NT2/D1 (cell line): ENCODE measurements around the gene LENG8.

Experiments used
- DNase-seq: peaks from one replicate; pipeline ENCODE4 v3.0.0-alpha.2; 2011; ENCODE audit warnings: low read depth, low spot score
- H3K27me3 ChIP-seq: 2 replicates; pipeline ENCODE4 v1.6.0; 2011; ENCODE audit warnings: mild to moderate bottlenecking; ENCODE audit not compliant: insufficient read length, insufficient read depth
- H3K36me3 ChIP-seq: 2 replicates; pipeline ENCODE4 v1.6.1; 2011; ENCODE audit warnings: mild to moderate bottlenecking, low read length, mixed read lengths; ENCODE audit not compliant: insufficient read depth, insufficient read length
- H3K4me1 ChIP-seq: 2 replicates; pipeline ENCODE4 v1.5.1; 2011; ENCODE audit not compliant: insufficient read depth, insufficient read length
- H3K4me3 ChIP-seq: 2 replicates; pipeline ENCODE4 v1.5.1; 2011; ENCODE audit warnings: low read depth; ENCODE audit not compliant: insufficient read length
- H3K9ac ChIP-seq: 2 replicates; pipeline ENCODE4 v1.6.0; 2011; ENCODE audit warnings: low read depth; ENCODE audit not compliant: insufficient read length
- H3K9me3 ChIP-seq: 2 replicates; pipeline ENCODE4 v1.5.1; 2011; ENCODE audit warnings: mild to moderate bottlenecking, low read length; ENCODE audit not compliant: insufficient read depth
- SUZ12 ChIP-seq: IDR thresholded peaks from 2 replicates; pipeline ENCODE4 v1.6.1; 2011; ENCODE audit not compliant: insufficient read length, insufficient read depth; ENCODE audit errors: extremely low read depth
- YY1 ChIP-seq: IDR thresholded peaks from 2 replicates; pipeline ENCODE4 v1.6.1; 2011; ENCODE audit not compliant: insufficient read length, insufficient read depth
- ZNF274 ChIP-seq: IDR thresholded peaks from 2 replicates; pipeline ENCODE4 v1.6.1; 2011; ENCODE audit warnings: mild to moderate bottlenecking, low read depth, low read length

The LENG8 gene

DNA sequence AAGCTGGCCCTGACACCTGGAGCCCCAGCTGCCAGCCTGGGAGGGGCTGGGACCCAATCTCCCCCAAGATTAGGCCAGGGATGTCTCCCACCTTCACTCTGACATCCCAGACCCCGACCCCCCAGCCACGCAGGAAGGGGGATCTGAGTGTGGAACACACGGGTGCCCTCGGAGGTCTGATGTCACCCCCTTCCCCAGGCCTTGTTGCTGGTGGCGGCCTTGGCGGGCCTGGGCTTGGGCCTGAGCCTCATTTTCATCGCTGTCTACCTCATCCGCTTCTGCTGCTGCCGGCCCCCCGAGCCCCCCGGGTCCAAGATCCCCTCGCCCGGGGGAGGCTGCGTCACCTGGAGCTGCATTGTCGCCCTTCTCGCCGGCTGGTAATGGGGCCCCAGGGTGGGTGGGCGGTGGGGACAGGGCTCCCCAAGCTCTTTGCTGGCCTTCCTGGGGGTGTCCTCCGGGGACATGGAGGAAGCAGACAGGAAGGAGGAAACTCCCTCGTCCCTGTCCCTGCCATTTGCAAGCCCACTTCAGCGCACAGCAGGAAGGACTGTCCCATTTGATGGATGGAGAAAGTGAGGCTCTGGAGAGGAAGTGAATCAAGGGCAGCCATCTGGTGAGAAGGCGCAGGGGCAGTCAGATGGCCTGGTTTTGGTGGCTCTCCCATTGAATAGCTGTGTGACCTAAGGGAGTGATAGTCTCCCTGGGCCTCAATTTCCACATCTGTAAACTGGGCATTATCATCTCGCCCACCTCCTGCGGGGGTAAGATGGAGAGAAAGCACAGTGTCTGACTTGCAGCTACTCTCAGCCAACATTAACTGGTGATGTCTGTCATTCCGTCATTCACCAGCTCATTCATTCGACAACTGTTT is 29.8 kb upstream of the LENG8 start:
- DNase-seq = no peak
- TF ChIP-seq YY1 = no peak
- TF ChIP-seq ZNF274 = no peak
- TF ChIP-seq SUZ12 = no peak
- H3K27me3 ChIP-seq = peaks cover 36% of the 10 kb centered on the region
- H3K4me1 ChIP-seq = peaks cover 19% of the 10 kb centered on the region
- no peaks in the 10 kb centered on the region for H3K36me3 ChIP-seq
- H3K4me3 ChIP-seq = no peak overlapping the region
- H3K9me3 ChIP-seq = peaks cover 9% of the 10 kb centered on the region; the same call in 1 of the 2 replicates
- H3K9ac ChIP-seq = peak overlapping the region; percentile 11

DNA sequence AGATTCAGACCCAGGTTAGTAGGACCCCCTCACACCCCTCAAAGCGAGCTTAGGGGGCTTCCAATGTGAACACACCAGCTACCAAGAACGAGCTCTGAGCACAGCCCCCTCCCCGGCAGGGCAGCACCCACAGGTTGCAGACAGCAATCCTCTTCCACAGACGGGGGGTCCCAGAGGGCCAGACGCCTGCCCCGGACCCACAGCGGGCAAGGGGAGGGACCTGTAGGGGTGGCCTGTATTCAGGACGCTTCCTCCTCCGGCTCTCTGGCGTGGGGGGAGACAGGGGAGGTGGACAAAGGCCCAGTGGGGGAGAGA is 29.0 kb upstream of the LENG8 start:
- 0 out of 2 replicates have a peak, but pooled peaks cover under 1% of the 10 kb centered on the region for H3K9me3 ChIP-seq
- DNase-seq = no peak
- peak overlapping the region; percentile 75 for H3K9ac ChIP-seq
- TF ChIP-seq ZNF274 = no peak
- TF ChIP-seq SUZ12 = no peak
- TF ChIP-seq YY1 = no peak
- H3K36me3 ChIP-seq = no peaks in the 10 kb centered on the region
- H3K4me3 ChIP-seq = peak overlapping the region; percentile 15
- peaks cover 19% of the 10 kb centered on the region for H3K4me1 ChIP-seq
- peaks cover 29% of the 10 kb centered on the region for H3K27me3 ChIP-seq

DNA sequence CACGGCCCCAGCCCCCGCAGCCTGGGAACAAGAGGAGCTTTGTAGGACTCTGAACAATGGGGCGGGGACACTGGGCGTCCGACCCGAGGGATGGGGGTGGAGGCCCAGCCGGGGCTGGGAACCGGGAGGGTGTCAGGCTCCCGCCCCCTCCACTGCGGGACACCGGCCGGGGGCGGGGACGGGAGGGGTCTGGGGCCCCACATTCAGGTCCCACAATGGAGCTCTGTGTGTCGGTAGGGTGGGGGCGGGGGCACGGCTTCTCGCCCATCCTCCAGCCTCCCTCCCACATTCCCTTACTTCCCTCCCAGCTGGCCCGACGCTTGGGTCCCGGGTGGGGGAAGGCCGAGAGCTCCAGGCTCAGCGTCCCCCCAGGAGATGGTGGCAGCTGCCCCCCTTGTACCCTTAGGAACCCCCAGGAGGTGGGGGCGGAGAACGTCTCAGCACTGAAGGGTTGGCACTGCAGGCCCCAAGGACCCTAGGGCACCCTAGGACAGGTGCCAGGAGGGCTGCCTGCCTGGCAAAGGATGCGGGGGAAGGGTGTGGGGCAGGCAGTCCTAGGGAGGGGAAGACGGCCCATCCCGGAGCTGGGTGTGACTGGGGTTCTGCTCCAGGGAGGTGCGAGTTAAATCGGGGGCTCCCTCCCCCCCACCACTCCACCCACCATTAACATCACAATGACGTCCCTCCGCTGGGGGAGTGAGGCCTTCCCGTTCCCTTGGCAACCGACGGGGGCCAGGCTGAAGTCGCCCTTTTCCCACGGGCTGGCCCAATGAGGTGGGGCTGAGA is 28.4 kb upstream of the LENG8 start:
- H3K36me3 ChIP-seq = no peaks in the 10 kb centered on the region
- TF ChIP-seq YY1 = no peak
- TF ChIP-seq SUZ12 = no peak
- peak overlapping the region; percentile 46 for H3K9ac ChIP-seq
- H3K4me1 ChIP-seq = peaks cover 19% of the 10 kb centered on the region
- H3K4me3 ChIP-seq = peak overlapping the region; percentile 44
- H3K9me3 ChIP-seq = no peaks in the 10 kb centered on the region
- peak; percentile 91 for DNase-seq
- peaks cover 26% of the 10 kb centered on the region for H3K27me3 ChIP-seq

DNA sequence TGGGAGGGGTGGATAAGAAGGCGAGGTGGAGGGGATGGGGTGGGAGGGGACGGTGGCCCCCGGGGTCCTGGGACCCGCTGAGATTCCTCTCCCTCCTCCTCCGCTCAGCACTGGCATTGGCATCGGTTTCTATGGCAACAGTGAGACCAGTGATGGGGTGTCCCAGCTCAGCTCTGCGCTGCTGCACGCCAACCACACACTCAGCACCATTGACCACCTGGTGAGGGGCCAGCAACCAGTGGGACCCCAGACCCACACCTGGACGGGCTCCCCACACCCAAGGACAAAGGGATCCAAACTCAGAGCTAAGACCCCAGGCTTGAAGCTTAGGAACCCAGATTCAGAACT is 27.9 kb upstream of the LENG8 start:
- H3K4me3 ChIP-seq = peak overlapping the region; percentile 15

DNA sequence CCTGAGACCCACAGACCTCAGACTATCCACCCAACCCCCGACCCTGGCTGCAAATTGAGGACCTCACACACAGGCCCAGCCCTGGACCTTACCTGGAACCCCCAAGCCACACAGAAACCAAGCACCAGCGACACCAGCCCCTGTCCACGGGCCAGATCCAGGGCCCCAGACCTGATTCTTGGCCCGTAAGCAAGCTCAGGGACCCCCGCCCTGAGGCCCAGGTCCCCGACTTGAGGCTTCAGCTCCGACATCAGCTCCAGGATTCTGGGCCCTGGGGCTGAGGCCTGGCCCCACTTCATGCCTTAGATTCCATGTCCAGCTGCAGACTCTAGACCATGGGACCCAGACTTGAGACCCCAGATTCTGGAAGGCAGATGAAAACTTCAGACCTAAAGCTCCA is 27.5 kb upstream of the LENG8 start:
- no peak for DNase-seq
- TF ChIP-seq SUZ12 = no peak
- no peak for TF ChIP-seq YY1
- TF ChIP-seq ZNF274 = no peak
- peak overlapping the region; percentile 42 for H3K9ac ChIP-seq
- H3K9me3 ChIP-seq = no peaks in the 10 kb centered on the region
- peaks cover 16% of the 10 kb centered on the region for H3K27me3 ChIP-seq
- H3K4me3 ChIP-seq = peak overlapping the region; percentile 15
- H3K4me1 ChIP-seq = peaks cover 25% of the 10 kb centered on the region
- H3K36me3 ChIP-seq = no peaks in the 10 kb centered on the region

More for the DNA sequence above, 27.9 kb upstream of the LENG8 start:
- no peak for DNase-seq
- Histone ChIP-seq H3K9me3 (no peaks in the 10 kb centered on the region), H3K9ac (peak overlapping the region; percentile 50), H3K27me3 (peaks cover 20% of the 10 kb centered on the region), H3K36me3 (no peaks in the 10 kb centered on the region), H3K4me1 (peaks cover 21% of the 10 kb centered on the region)
- TF ChIP-seq ZNF274 (no peak), SUZ12 (no peak), YY1 (no peak)

DNA sequence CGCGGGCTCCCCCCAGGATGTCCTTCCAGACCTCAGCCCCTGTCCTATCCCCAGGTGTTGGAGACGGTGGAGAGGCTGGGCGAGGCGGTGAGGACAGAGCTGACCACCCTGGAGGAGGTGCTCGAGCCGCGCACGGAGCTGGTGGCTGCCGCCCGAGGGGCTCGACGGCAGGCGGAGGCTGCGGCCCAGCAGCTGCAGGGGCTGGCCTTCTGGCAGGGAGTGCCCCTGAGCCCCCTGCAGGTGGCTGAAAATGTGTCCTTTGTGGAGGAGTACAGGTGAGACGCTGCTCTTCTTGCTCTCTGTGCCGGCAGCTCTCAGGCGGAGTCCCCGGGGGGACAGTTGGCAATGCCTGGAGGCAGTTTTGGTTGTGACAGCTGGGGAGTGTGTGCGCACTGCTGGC is 26.9 kb upstream of the LENG8 start:
- no peak for DNase-seq
- peaks cover 10% of the 10 kb centered on the region for H3K27me3 ChIP-seq
- H3K9me3 ChIP-seq = no peaks in the 10 kb centered on the region
- H3K9ac ChIP-seq = peak overlapping the region; percentile 42
- peaks cover 23% of the 10 kb centered on the region for H3K4me1 ChIP-seq
- no peaks in the 10 kb centered on the region for H3K36me3 ChIP-seq
- no peak overlapping the region for H3K4me3 ChIP-seq
- TF ChIP-seq ZNF274 (no peak), YY1 (no peak)

DNA sequence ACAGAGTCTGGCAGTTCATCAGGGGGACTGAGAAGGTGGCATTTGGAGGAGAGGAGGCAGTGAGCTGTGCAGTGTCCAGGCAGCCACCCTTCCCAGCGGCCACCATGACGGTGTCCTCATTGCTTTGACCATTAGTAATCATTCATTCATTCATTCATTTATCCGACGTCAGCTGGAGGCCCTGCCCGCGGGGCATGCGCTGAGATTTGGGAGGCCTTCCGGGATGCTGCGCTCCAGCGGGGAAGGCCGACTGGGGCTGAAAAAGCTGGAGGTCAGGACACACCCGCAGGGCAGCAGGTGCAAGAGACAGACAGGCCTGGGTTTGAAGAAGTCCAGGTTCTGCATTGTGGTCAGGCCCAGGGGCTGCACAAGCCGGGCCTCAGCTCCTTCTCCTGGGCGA is 24.8 kb upstream of the LENG8 start:
- Histone ChIP-seq H3K4me3 (no peak overlapping the region), H3K4me1 (peaks cover 25% of the 10 kb centered on the region), H3K9me3 (no peaks in the 10 kb centered on the region), H3K9ac (no peak overlapping the region), H3K36me3 (no peaks in the 10 kb centered on the region), H3K27me3 (peaks cover 4% of the 10 kb centered on the region)
- TF ChIP-seq SUZ12 (no peak), YY1 (no peak), ZNF274 (no peak)
- DNase-seq = no peak
